ENCODE results near the gene COMP.

The COMP gene

GRCh38 chr19:18760440-18761383, 30.4 kb downstream of the COMP start:
- Histone ChIP-seq H3K9me3 (ENCODE audit: control insufficient read depth, insufficient read depth, low read length) (no peaks in the 10 kb centered on the region), H3K4me3 (ENCODE audit: low read length) (no peak overlapping the region), H3K36me3 (ENCODE audit: control insufficient read depth, insufficient read depth, low read length) (peaks cover 2% of the 10 kb centered on the region; the same call in 1 of the 2 replicates), H3K4me1 (ENCODE audit: control insufficient read depth, insufficient read depth, low read length) (peaks cover 2% of the 10 kb centered on the region; the same call in 1 of the 2 replicates), H3K27ac (ENCODE audit: low read length) (no peak overlapping the region), H3K27me3 (ENCODE audit: control insufficient read depth, insufficient read depth, low read length) (peaks cover 3% of the 10 kb centered on the region; the same call in 1 of the 2 replicates)
- DNase-seq (ENCODE audit: low read depth, low spot score) = no peak
- WGBS (ENCODE audit: insufficient coverage, insufficient read length) = no CpG with 5 or more reads among the region's 27 CpGs

GRCh38 chr19:18759995-18760426, 31.1 kb downstream of the COMP start:
- peaks cover 3% of the 10 kb centered on the region; the same call in 1 of the 2 replicates for H3K27me3 ChIP-seq (ENCODE audit: control insufficient read depth, insufficient read depth, low read length)
- no peak overlapping the region for H3K4me3 ChIP-seq (ENCODE audit: low read length)
- WGBS (ENCODE audit: insufficient coverage, insufficient read length) = no CpG with 5 or more reads among the region's 22 CpGs
- peaks cover 2% of the 10 kb centered on the region; the same call in 1 of the 2 replicates for H3K4me1 ChIP-seq (ENCODE audit: control insufficient read depth, insufficient read depth, low read length)
- H3K9me3 ChIP-seq (ENCODE audit: control insufficient read depth, insufficient read depth, low read length) = no peaks in the 10 kb centered on the region
- DNase-seq (ENCODE audit: low read depth, low spot score) = no peak
- peaks cover 2% of the 10 kb centered on the region; the same call in 1 of the 2 replicates for H3K36me3 ChIP-seq (ENCODE audit: control insufficient read depth, insufficient read depth, low read length)
- no peak overlapping the region for H3K27ac ChIP-seq (ENCODE audit: low read length)

- no peaks in the 10 kb centered on the region for H3K9me3 ChIP-seq (ENCODE audit: control insufficient read depth, insufficient read depth, low read length)
- WGBS (ENCODE audit: insufficient coverage, insufficient read length) = no CpG with 5 or more reads among the region's 19 CpGs
- H3K27ac ChIP-seq (ENCODE audit: low read length) = no peak overlapping the region
- no peak overlapping the region for H3K4me3 ChIP-seq (ENCODE audit: low read length)
- DNase-seq (ENCODE audit: low read depth, low spot score) = no peak
- no peaks in the 10 kb centered on the region for H3K27me3 ChIP-seq (ENCODE audit: control insufficient read depth, insufficient read depth, low read length)
- peaks cover 2% of the 10 kb centered on the region; the same call in 1 of the 2 replicates for H3K36me3 ChIP-seq (ENCODE audit: control insufficient read depth, insufficient read depth, low read length)
- H3K4me1 ChIP-seq (ENCODE audit: control insufficient read depth, insufficient read depth, low read length) = peaks cover 2% of the 10 kb centered on the region; the same call in 1 of the 2 replicates
Observed at GRCh38 chr19:18759304-18759994, 31.7 kb downstream of the COMP start.

- no peak overlapping the region for H3K27ac ChIP-seq (ENCODE audit: low read length)
- H3K4me1 ChIP-seq (ENCODE audit: control insufficient read depth, insufficient read depth, low read length) = no peaks in the 10 kb centered on the region; the same call in 1 of the 2 replicates
- no CpG with 5 or more reads among the region's 16 CpGs for WGBS (ENCODE audit: insufficient coverage, insufficient read length)
- H3K36me3 ChIP-seq (ENCODE audit: control insufficient read depth, insufficient read depth, low read length) = peaks cover 2% of the 10 kb centered on the region; the same call in 1 of the 2 replicates
- H3K4me3 ChIP-seq (ENCODE audit: low read length) = no peak overlapping the region
- no peak for DNase-seq (ENCODE audit: low read depth, low spot score)
- no peaks in the 10 kb centered on the region for H3K27me3 ChIP-seq (ENCODE audit: control insufficient read depth, insufficient read depth, low read length)
- H3K9me3 ChIP-seq (ENCODE audit: control insufficient read depth, insufficient read depth, low read length) = no peaks in the 10 kb centered on the region
Observed at GRCh38 chr19:18756896-18757295, 34.2 kb downstream of the COMP start.

GRCh38 chr19:18754501-18754900, 36.6 kb downstream of the COMP start:
- no peaks in the 10 kb centered on the region for H3K9me3 ChIP-seq (ENCODE audit: control insufficient read depth, insufficient read depth, low read length)
- H3K4me3 ChIP-seq (ENCODE audit: low read length) = no peak overlapping the region
- H3K27ac ChIP-seq (ENCODE audit: low read length) = no peak overlapping the region
- H3K4me1 ChIP-seq (ENCODE audit: control insufficient read depth, insufficient read depth, low read length) = no peaks in the 10 kb centered on the region; the same call in 1 of the 2 replicates
- WGBS (ENCODE audit: insufficient coverage, insufficient read length) = no CpG with 5 or more reads among the region's 4 CpGs
- DNase-seq (ENCODE audit: low read depth, low spot score) = no peak
- H3K27me3 ChIP-seq (ENCODE audit: control insufficient read depth, insufficient read depth, low read length) = no peaks in the 10 kb centered on the region
- no peaks in the 10 kb centered on the region for H3K36me3 ChIP-seq (ENCODE audit: control insufficient read depth, insufficient read depth, low read length)

GRCh38 chr19:18751571-18751970, 39.5 kb downstream of the COMP start:
- DNase-seq (ENCODE audit: low read depth, low spot score) = no peak
- no peaks in the 10 kb centered on the region for H3K36me3 ChIP-seq (ENCODE audit: control insufficient read depth, insufficient read depth, low read length)
- H3K27ac ChIP-seq (ENCODE audit: low read length) = no peak overlapping the region
- no peaks in the 10 kb centered on the region for H3K9me3 ChIP-seq (ENCODE audit: control insufficient read depth, insufficient read depth, low read length)
- no peaks in the 10 kb centered on the region for H3K27me3 ChIP-seq (ENCODE audit: control insufficient read depth, insufficient read depth, low read length)
- no CpG with 5 or more reads among the region's 10 CpGs for WGBS (ENCODE audit: insufficient coverage, insufficient read length)
- no peak overlapping the region for H3K4me3 ChIP-seq (ENCODE audit: low read length)
- peaks cover 1% of the 10 kb centered on the region for H3K4me1 ChIP-seq (ENCODE audit: control insufficient read depth, insufficient read depth, low read length)

GRCh38 chr19:18750295-18750970, 40.7 kb downstream of the COMP start:
- no peaks in the 10 kb centered on the region for H3K36me3 ChIP-seq (ENCODE audit: control insufficient read depth, insufficient read depth, low read length)
- no peaks in the 10 kb centered on the region for H3K27me3 ChIP-seq (ENCODE audit: control insufficient read depth, insufficient read depth, low read length)
- H3K9me3 ChIP-seq (ENCODE audit: control insufficient read depth, insufficient read depth, low read length) = no peaks in the 10 kb centered on the region
- peaks cover 3% of the 10 kb centered on the region for H3K4me1 ChIP-seq (ENCODE audit: control insufficient read depth, insufficient read depth, low read length)
- no peak overlapping the region for H3K4me3 ChIP-seq (ENCODE audit: low read length)
- H3K27ac ChIP-seq (ENCODE audit: low read length) = no peak overlapping the region
- no CpG with 5 or more reads among the region's 19 CpGs for WGBS (ENCODE audit: insufficient coverage, insufficient read length)
- DNase-seq (ENCODE audit: low read depth, low spot score) = no peak

GRCh38 chr19:18749362-18750231, 41.5 kb downstream of the COMP start:
- Histone ChIP-seq H3K36me3 (ENCODE audit: control insufficient read depth, insufficient read depth, low read length) (no peaks in the 10 kb centered on the region), H3K9me3 (ENCODE audit: control insufficient read depth, insufficient read depth, low read length) (no peaks in the 10 kb centered on the region), H3K4me3 (ENCODE audit: low read length) (no peak overlapping the region), H3K27me3 (ENCODE audit: control insufficient read depth, insufficient read depth, low read length) (no peaks in the 10 kb centered on the region), H3K4me1 (ENCODE audit: control insufficient read depth, insufficient read depth, low read length) (peaks cover 3% of the 10 kb centered on the region), H3K27ac (ENCODE audit: low read length) (no peak overlapping the region)
- no CpG with 5 or more reads among the region's 23 CpGs for WGBS (ENCODE audit: insufficient coverage, insufficient read length)
- no peak for DNase-seq (ENCODE audit: low read depth, low spot score)

GRCh38 chr19:18746401-18747325, 44.4 kb downstream of the COMP start:
- no peaks in the 10 kb centered on the region; the same call in 1 of the 2 replicates for H3K36me3 ChIP-seq (ENCODE audit: control insufficient read depth, insufficient read depth, low read length)
- H3K9me3 ChIP-seq (ENCODE audit: control insufficient read depth, insufficient read depth, low read length) = no peaks in the 10 kb centered on the region
- no peak for DNase-seq (ENCODE audit: low read depth, low spot score)
- H3K4me3 ChIP-seq (ENCODE audit: low read length) = no peak overlapping the region
- peaks cover 3% of the 10 kb centered on the region for H3K4me1 ChIP-seq (ENCODE audit: control insufficient read depth, insufficient read depth, low read length)
- H3K27ac ChIP-seq (ENCODE audit: low read length) = no peak overlapping the region
- no peaks in the 10 kb centered on the region for H3K27me3 ChIP-seq (ENCODE audit: control insufficient read depth, insufficient read depth, low read length)
- no CpG with 5 or more reads among the region's 29 CpGs for WGBS (ENCODE audit: insufficient coverage, insufficient read length)
